ENCODE measurements around the gene SPATS2.

DNA sequence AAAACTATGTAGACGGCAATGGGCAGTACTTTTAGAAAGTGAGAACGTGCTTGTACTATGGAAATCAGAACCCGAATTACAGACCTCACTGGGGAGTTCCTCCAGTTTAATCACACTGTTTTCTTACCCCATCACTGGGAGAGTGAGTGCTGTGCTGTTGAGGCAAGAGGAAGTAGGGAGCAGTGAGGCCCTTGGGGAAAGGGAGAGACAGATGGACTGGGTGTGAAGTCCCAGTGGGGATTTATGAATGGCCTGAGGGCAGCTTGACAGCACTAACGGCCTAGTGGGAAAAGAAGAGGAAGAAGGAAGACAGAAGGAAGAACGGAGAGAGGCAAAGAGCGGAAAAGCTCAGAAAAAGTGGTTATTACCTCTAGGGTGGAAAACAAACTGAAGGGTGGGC lies 195.0 kb downstream of the SPATS2 start:
- TF ChIP-seq CTCF (IDR thresholded peaks at IDR 0.05) = no peak
- no peak for TF ChIP-seq TAF1 (IDR thresholded peaks at IDR 0.05; ENCODE audit: borderline replicate concordance, low read depth, low read length)
- no peak for TF ChIP-seq YY1 (IDR thresholded peaks at IDR 0.05; ENCODE audit: low read depth)
- TF ChIP-seq ZBTB33 (IDR thresholded peaks at IDR 0.05; ENCODE audit: borderline replicate concordance, low read depth) = no peak
- no peak for TF ChIP-seq CHD2 (IDR thresholded peaks at IDR 0.05; ENCODE audit: low read length, partially characterized antibody)
